SW480 (cell line): ENCODE results near the gene MAP7.
"Not testable (repeated sequence)": the region's sequence is repeated elsewhere in the genome, so short reads cannot be mapped to it uniquely, and the experiment has no call there.

ENCODE experiments used
- DNase-seq: peaks from one replicate; pipeline ENCODE4 v3.0.0-alpha.2; 2016; ENCODE audit warnings: low spot score

MAP7 gene

DNA sequence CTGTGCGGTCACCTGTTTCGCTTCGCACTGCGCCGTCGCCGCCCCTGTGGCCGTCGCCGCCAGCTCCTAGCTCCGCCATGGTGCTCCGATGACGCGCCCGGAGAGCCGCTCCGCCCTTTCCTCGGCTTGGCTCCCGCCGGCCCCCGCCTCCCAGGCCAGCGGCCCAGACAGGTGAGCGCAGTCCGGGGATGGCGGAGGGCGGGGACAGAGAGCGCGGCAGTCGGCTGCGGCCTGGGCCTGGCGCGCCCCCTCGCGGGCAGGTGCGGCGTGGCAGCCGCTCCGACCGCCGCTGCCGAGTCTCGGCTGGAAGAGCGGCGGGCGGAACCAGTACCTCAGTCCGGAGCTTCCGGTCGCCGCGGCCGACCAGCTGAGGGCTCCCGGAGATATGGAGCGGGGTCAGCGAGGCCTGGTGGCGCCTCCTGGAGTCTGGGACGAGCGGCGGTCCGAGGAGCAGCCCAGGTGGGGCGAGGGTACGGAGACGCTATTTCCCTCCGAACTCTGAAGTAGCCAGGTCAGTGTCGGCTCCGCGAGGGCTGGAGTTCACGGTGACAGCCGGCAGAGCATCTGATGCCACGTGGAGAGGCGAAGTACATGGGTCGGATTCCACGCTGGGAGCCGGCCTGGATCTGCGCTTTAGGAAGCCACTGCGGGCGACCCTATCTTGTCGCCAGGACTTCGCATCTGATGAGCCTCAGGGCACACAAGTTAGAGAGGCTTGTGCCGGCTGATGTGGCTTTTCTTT is at the start of gene MAP7:
Gene MAP7 (minus strand): TSS at position 93 of the 742 bp plus-strand sequence. CDS start 14 bp downstream, at position 79.
- peak; percentile 82 for DNase-seq

DNA sequence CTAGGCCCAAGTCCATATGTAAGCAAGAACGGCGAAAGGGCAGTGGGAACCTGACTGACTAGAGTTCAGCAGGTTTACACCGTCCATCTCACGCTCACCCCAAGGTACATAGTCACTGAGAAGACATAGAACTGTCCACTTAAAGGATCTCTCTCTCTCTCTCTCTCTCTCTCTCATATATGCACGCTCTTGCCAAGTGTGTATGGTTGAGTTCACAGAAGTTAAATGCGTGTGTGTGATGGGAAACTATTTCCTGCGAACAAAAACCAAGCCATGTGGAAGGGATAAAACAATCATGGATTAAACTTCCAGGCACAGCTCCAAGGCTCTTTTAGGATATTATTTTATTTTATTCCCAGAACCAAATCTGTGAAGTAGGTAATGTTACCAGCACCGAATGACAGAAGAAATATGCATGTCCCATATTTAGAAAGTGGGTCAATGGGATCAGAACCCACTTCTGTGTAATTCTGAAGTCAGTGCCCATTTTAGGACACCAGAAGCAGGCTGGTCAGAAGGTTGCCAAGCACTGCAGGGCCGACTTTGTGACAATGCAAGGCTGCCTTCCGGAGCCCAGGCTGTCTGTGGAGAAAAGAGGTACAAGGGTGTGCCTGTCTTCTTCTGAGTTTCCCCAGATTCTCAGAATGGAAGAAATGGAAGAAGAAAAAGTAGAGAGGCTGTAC is 49.2 kb upstream of the MAP7 start:
- no peak for DNase-seq

DNA sequence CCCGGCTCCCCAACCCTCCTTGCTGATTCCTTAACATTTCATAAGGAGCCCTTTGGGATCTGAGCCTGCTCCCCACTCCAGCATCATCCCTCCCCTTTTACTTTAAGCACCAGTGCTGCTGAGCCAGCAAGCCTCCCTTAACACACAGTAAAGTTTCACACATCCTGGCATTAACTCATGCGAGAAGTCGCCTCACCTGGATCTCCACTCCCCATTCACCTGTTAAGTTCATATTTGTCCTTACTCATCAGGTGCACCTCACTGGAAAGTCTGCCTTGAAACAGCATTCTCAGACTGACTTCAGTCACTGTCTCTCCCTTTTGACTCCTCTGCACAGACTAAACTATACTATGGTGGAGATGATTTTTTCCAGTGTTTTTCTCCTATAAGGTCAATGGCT is 47.8 kb upstream of the MAP7 start:
- no peak for DNase-seq

DNA sequence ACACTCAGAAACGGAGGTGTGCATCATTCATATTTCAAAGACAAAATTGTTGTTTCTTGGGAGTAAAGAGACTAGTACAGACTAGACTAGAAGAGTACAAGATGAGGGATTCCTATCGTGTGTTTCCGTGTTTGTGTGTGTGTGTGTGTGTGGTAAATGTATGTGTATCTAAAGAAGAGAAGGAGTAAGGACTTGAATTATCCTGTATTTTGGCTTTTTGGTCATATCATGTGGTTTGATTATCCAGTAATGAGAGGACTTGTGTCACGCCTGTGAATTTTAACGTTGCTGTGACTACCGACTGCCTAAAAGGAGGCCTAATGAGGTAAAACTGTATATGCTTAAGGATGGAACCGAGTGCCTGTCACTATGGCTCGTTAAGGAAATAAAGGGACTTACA is 44.4 kb upstream of the MAP7 start:
- DNase-seq, result no peak

DNA sequence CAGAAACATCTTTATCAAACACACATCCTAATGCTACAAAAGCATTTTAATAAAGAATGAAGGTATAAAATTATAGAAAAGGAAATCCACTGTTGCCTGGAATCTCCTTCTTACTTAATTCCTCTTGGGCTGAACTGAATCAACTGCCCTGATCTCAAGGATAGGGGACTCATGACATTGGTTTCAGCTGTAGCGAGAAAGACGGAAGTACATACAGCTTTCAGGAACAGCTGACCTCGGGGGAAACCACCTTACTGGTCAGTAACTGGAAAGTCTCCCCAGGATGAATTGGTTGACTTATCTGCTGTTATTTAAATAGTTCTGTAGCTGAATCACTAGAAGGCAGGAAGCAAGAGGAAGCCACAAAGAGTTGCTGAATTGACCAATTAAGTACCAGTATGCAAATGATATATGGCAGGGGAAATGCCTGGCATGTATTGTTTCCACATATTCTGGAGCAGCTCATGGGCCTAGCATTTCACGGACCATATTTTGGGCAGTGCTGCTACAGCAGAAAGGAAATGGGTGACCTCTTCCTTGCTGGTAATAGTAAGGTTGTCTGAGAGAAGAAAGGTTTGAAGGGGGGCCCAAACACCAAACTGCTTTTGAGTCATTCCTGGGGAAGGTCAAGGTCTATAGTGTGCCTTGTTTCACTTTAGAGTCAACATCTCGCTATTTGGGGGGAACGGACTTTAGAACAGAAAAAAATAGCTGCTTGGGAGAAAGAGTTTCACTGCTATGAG is 43.7 kb upstream of the MAP7 start:
- DNase-seq, result peak; percentile 86

DNA sequence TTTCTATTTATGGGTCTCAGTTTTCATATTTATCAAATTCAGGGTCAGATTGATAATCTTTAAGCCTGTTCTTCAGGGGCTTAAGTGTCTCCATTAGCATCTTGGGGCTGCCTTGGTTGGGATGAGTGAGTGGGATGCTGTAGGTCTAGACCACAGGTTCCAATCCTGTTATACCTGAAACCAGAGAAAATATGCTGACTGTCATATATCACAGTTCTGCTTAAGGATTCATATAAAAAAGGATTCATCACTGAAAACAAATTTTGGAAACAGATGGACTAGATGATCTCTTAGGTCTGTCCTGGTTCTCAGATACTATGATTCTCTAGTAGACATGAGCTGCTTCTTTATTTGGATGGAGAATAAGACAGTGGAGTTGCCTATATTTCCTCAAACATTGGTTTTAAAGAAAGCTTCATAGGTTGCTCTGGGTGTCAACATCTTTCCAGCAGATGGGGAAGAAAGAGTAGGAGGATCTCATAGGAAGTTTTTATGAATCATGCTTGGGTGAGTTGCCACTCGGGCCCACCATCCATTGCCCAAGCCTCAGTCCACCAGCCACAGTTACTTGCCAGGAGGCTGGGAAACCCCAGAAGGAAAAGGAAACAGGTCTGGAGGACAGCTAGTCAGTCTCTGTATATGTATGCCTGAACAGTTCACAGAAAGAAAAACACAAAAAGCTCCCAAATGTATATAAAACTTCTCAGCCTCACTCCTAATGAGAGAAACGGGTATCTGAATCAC is 42.9 kb upstream of the MAP7 start:
- no peak for DNase-seq

DNA sequence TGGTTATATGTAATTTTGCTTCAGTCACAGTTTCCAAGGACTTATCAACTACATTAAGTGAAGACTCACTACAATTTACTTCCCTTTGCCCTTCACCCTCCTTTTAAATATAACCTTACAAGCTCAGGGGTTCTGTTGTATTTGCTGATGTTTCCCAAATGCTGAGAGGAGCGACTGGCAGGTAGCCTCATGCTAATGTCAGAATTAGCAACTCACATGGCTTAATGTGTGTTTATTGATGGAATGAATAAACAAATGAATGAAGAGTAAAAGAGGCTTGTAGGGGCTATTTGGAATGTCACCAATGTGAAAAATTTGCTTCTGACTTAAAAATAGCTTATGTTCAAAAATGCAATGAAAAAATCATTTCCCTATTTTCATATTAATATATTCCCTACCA is 41.4 kb upstream of the MAP7 start:
- no peak for DNase-seq

DNA sequence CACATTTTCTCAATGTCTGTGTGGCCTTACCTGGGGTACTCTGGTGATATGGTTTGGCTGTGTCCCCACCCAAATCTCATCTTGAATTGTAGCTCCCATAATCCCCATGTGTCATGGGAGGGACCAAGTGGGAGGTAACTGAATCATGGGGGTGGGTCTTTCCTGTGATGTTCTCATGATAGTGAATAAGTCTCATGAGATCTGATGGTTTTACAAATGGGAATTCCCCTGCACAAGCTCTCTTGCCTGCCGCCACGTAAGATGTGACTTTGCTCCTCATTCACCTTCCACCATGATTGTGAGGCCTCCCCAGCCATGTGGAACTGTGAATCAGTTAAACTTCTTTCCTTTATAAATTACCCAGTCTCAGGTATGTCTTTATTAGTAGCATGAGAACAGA is 40.6 kb upstream of the MAP7 start:
- DNase-seq, result not testable (repeated sequence)

DNA sequence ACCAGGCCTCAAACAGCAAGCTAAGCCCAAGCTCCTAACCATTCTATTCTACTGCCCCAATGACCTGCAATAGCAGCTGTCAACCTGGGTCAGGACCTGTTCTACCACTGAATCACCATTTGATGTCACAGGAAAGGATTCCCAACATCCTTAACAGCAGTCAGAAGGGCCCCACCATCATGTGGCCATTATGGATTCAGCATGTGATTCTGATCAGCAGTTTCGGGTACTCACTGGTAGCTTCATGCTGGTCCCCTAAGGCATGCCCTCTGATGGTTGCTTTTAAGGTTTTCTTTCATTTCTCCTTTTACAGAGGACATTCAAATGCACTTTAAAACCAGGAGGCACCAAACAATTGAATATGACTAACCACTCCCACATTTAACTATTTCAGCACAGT is 37.3 kb upstream of the MAP7 start:
- DNase-seq, result no peak

DNA sequence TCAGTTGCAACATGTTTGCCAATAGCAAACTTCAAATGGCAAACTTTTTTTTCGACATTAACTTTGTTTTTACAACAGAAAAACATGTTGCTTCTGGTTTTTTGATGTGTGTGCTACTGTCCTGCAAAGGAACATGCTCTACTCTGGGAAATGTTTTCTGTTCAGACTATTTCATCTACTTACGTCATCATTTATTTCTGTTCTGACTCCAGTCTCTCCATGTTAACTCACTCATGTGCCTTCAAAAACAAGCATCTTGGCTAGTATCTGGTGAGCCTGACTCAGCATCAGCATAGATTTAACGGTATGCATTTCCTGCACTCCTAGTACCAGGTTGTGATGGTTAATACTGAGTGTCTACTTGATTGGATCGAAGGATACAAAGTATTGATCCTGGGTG is 36.1 kb upstream of the MAP7 start:
- peak; percentile 30 for DNase-seq

DNA sequence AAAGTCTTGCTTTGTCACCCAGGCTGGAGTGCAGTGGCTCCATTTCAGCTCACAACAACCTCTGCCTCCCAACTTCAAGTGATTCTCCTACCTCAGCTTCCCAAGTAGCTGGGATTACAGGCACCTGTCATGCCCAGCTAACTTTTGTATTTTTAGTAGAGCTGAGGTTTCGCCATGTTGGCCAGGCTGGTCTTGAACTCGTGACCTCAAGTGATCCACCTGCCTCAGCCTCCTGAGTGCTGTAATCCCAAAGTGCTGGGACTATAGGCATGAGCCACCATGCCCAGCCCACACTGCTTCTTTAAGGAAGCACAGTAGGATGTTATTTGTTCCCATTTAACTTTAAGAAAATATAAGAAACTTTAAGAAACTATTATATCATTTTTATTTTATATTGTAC is 35.3 kb upstream of the MAP7 start:
- not testable (repeated sequence) for DNase-seq

DNA sequence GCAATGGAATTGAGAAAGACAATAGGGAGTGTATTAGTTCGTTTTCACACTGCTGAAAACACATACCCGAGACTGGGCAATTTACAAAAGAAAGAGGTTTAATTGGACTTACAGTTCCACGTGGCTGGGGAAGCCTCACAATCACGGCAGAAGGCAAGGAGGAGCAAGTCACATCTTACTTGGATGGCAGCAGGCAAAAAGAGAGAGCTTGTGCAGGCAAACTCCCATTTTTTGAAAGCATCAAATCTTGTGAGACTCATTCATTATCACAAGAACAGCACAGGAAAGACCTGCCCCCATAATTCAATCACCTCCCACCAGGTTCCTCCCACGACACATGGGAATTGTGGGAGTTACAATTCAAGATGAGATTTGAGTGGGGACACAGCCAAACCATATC is 34.1 kb upstream of the MAP7 start:
- not testable (repeated sequence) for DNase-seq

DNA sequence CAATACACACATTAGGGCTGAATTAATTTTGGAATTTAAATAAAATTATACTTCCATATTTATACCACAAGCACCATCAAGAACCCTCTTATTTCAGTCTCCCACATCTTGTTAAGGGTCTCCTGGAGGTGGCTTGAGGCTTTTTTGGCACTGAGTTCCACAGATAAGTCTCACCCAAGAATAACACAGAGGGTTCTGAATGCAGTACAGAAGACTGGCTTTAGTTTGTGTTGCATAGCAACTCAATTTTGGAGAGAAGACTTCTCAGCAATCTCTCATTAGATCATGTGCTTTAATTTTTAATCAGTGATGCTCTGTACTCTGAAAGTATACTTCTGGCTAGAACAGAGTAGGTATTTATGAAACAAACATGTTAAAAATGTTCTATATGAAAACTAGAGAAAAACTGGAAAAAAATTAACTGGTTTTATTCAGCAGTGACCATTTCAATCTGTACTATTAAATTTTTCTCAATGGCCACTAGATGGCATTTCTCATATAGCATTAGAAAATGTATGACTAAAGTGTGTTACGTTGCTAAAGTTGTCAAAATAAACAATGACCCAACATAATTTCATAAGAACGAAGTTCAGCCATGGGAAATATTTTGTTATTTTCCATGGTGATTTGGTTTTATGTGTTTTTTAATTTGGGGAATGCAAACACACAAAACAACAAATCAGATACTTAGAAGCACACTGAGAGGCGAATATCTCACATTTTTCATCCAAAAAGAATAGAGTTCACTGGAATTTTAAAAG is 32.7 kb upstream of the MAP7 start:
- DNase-seq, result peak; percentile 50

DNA sequence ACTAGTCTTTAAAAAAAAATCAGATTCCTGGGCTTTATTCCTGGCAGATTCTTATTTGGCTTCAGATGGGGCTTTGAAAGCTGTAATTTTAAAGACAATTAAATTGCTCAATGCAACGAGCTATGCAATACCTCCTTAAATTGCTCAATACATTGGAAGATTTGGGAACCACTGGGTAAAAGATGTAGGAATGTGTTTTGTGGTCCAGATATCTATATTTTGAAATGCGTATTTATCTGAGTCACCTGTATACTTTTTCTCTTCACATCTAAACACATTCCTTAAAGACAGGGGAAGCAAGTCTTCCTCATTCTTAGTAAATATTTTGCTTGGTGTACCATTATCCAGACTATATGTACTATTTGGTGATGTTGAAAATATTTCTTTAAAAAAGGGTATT is 29.6 kb upstream of the MAP7 start:
- no peak for DNase-seq

DNA sequence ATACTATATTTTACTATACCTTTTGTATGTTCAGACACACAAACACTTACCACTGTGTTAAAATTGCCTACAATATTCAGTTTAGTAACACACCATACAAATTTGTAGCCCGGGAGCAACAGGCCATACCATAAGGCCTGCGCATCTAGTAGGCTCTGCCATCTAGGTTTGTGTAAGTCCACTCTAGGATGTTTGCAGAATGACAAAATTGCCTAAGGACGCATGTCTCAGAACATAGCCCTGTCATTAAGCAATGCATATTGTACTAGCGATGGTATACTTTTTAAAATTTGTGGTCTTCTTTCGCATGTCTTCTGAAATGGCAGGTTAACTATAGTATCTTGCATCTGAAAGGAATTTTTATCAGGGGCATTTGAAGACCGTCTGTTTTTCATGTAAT is 26.6 kb upstream of the MAP7 start:
- DNase-seq, result no peak

DNA sequence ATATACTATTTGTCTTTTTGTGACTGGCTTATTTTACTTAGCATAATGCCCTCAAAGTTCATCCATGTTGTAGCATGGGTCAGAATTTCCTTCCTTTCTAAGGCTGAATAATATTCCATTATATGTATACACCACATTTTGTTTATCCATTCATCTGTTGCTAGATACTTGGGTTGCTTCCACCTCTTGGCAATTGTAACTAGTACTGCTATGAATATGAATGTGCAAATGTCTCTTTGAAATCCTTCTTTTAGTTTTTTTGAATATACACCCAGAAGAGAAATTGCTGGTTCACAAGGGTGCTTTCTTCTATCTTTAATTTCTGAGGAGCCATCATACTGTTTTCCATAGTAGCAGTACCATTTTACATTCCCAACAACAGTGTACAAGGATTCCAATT is 21.3 kb upstream of the MAP7 start:
- no peak for DNase-seq

DNA sequence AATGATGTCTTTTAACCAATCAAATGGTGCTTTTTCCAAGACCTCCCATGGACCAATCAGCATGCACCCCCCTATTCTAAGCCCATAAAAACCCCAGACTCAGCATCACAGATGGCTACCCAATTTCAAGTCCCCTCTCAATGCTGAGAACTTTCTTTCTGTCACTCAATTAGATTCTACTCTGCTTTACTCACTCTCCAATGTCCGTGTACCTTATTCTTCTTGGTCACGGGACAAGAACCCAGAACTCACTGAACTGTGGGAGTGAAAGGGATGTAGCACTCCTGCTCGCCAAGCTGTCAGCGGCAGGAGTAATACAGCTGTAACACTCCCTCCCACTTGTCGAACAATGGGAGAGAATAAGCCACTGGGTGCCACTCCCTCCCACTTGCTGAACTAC is 20.8 kb upstream of the MAP7 start:
- DNase-seq, result no peak

DNA sequence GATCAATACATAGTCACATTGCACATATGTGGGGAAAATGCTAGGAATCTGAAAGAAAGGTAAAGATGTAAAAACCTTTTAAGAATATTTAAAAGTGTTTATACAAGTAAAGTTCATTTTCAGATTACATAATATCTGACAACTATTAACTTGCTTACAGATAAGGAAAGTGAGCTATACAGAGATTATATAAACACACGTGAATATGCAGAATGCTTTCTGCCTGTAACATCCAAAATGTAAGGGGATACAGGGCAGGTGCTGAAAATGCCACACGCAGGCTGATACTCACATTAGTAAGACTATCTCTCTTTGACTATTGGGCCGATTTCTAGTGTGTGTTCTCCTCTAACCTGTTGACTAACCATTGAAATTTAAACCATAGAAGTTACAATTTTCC is 17.9 kb upstream of the MAP7 start:
- DNase-seq, result no peak

DNA sequence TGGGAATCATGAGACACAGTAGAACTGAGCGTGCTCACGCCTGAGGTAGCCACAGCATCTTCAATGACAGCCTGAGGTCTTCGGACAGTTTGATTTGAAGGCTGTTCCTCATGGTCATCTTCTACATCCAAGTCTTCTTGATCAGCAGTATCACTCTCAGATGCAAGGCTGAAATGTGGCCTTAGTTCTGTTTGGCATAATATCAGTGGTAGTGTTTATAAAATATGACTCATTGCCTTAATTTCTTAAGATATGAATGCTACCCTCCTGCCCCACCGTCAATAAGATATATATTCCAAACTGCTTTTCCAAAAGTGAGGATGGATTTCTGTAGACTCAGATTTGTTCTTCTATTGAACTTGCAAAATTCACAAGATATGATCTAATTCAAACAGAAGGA is 17.5 kb upstream of the MAP7 start:
- DNase-seq, result no peak

DNA sequence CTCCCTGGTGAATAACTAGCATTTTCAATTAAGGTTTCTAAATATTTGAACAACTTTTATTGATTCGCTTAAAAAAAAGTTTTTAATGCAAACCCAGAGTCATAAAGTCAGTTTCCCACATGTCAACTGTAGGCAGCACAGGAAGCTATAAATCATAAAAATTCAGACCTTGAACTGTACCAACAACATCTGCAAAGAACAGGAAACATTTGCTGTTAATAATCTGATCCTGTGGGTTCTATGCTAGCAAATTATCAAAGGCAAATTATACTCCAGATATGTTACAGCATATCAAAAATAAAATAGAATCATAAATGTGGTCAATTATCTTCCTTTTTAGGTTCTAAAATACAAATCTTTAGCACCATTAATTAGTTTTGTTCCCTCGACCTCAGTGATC is 16.6 kb upstream of the MAP7 start:
- DNase-seq, result no peak

DNA sequence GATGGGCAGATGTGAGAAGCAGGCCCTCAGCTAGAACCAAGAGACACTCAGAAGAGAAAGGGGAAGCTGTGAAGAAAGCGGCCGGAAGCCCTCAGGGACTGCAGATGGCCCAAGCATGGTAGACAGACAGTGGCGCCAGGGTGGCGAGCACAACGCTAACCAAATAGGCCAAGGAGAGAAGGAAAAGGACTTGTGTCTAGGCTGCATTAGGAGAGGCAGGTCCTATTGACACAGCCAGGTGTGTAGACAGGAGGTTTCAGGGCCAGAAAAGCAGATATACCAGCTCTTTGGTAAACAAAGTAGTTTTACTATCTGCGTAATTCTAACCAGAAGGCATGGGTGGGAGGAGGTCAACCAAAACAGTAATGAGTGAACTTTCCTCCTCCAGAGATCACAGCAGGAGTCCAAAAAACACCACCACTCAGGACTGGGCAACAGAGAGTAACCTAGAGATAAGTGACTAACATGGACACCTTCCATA is 15.8 kb upstream of the MAP7 start:
- no peak for DNase-seq

DNA sequence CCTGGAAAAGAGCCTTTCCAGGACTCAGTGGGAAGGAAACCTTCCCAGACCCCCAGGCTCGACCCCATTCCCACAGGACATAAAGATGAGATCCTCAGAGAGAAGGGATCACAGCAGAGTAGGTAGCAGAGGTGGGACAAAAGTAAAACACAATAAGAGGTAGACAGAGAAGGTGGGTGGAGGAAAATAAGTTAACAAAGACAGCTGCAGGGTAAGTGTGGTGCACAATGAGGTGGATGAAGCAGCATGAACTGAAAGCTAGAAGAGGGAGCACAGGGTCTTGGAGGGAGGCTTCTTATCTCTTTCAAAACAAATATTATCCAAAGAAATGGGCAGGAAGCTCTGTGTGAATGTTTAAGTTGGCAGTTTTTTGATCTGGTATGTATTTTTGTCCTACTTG is 14.0 kb upstream of the MAP7 start:
- DNase-seq, result no peak
